GM12864 (cell line): ENCODE measurements around the gene TCP11L2.
"Not testable (repeated sequence)": the region's sequence is repeated elsewhere in the genome, so short reads cannot be mapped to it uniquely, and the experiment has no call there.

ENCODE experiments used
- DNase-seq: peaks from one replicate; pipeline ENCODE4 v3.0.0-alpha.2; 2011; ENCODE audit warnings: low read depth
- H3K4me3 ChIP-seq: 2 replicates; pipeline ENCODE4 v1.5.1; 2011; ENCODE audit warnings: mild to moderate bottlenecking, low read depth, low read length, control low read depth
- TF ChIP-seq, protein P1 (sequence below): IDR thresholded peaks from 2 replicates; pipeline ENCODE4 v1.5.1; 2011; ENCODE audit warnings: low read depth, mild to moderate bottlenecking, moderate library complexity, low read length, control low read depth, inconsistent platforms; ENCODE audit errors: missing control alignments

Gene TCP11L2

DNA sequence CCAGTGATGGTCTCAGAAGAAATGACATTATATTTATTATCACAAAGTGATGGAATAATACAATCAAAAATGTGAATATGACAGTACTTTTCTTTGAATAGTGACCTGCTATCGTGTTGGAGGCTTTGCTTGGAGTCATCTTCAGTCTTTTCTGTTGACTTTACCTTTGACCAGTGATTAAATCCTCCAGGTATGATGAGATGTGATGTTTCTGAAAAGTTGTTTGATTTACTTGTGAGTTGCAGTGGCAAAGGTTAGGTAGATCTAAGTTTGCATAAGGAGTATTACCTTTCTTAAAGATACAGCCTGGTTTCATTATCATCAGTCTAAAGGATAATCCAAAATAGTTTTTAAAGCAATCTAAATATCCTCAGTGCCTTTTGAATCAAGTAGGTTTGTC, 4.6 kb downstream of the TCP11L2 start:
- no peak for DNase-seq
- TF ChIP-seq, protein P1, sequence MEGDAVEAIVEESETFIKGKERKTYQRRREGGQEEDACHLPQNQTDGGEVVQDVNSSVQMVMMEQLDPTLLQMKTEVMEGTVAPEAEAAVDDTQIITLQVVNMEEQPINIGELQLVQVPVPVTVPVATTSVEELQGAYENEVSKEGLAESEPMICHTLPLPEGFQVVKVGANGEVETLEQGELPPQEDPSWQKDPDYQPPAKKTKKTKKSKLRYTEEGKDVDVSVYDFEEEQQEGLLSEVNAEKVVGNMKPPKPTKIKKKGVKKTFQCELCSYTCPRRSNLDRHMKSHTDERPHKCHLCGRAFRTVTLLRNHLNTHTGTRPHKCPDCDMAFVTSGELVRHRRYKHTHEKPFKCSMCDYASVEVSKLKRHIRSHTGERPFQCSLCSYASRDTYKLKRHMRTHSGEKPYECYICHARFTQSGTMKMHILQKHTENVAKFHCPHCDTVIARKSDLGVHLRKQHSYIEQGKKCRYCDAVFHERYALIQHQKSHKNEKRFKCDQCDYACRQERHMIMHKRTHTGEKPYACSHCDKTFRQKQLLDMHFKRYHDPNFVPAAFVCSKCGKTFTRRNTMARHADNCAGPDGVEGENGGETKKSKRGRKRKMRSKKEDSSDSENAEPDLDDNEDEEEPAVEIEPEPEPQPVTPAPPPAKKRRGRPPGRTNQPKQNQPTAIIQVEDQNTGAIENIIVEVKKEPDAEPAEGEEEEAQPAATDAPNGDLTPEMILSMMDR, result no peak

DNA sequence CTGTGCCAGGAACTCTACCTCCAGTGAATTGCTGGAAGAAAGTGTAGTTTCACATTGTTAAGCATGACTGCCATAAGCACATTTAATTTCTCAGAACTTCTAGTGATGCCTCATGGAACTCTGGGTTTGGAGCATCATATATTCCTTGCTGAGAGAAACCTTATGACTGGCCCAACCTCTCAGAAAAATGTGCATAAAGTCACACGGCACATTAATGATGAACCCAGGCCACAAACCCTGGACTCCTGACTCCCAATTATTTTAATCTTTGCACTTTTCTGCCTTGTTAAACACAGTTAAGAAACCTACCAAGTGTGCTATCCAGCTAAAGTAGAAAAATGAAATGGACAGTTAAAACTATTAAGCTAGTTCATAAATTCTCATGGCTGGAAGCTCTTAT, 5.6 kb downstream of the TCP11L2 start:
- no peak overlapping the region for H3K4me3 ChIP-seq
- no peak for DNase-seq
- TF ChIP-seq, protein P1, result no peak

More for the DNA sequence above, 4.6 kb downstream of the TCP11L2 start:
- H3K4me3 ChIP-seq, result no peak overlapping the region

DNA sequence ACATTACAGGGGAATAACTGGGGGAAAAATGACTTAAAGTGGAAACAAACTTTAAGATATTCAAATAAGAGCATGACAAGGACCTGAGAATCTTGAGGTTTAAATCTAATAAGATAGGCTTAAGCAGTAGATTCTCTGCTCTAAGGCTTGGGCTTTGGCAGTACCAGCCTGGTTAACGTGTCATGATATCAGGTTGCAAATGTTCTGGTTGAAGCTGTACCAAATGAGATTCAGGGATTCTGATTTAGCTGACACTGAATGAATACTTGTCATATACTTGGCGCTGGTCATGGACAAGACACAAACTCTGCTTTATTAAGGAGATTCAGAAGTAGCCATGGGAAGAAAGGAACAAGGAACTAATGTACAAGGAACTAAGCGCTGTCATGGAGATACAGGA, 6.1 kb downstream of the TCP11L2 start:
- no peak for DNase-seq
- TF ChIP-seq, protein P1, result no peak
- H3K4me3 ChIP-seq, result no peak overlapping the region

DNA sequence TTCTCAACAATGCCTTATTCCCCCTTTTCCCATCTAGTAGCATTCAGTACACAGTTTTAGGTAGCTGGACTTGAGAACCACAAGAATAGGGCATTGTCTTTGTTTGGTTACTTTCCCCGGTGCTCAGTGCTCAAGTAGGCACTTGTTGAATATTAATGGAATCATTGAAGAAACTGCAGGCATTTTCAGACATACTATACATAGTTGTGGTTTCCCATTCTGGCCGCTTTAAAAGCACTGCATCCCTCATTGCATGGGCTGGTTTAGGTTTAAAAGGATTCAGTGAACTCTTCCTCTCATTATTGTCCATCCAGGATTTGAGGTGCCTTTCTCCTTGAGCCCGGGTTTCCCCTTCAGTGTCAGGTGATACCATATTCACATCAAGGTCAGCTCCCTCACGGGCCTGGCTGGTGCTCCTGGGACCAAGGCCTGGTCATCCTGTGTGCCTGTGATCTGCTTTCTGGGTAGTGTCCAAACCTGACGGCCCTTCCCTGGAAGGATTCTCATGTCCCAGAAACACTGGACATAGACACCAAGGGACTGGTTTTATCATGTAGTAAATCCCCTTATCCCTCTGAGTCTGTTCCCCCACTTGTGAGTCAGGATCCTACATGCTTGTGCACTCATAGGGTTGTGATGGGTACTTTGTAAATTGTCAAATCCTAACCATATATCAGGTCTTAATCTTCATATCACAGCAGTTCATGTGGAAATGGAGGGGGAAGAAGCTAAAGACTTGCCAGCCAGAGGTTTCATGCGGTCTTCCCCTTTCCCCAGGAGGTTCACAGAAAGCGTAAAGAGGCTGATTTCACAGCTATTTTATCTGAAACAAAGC, 7.4 kb downstream of the TCP11L2 start:
- no peak overlapping the region for H3K4me3 ChIP-seq
- DNase-seq, result no peak
- TF ChIP-seq, protein P1, result no peak

DNA sequence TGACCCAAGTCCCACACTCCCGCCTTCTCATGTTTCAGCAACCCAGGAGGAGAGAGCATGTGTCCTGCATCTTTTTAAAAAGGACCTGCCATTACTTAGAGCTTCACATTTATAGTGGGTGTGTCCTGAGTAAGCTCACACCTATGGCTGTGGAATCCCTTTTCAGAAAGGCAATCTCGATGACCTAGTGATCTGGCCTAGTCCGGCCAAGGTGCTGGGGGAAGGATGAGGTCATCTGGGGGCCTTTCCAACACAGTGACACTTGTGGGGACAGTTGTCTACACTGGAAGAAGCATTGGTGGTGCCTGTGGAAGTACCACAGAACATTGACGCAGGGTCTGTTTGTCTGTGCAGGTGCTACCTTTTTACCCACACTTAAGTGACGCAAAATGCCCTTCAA, 8.2 kb downstream of the TCP11L2 start:
- TF ChIP-seq, protein P1, result no peak
- no peak for DNase-seq
- H3K4me3 ChIP-seq, result no peak overlapping the region

DNA sequence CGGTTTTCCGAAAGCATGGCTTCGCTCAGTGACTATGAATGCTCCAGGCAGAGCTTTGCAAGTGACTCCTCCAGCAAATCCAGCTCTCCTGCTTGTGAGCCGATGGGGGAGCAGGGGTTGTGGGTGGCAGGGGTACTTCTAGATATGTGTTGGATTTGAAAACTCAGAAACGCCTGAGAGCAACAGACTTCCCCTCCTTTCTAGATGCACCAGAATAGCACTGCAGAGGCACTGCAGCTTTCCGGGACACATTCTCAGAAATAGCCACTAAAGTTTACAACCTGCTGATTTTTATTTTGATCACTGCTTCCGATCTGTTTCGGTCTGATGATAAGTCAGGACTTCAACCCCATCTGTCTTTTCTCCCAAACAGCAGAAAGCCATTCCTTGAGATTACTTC, 8.6 kb downstream of the TCP11L2 start:
- no peak overlapping the region; the same call in 1 of the 2 replicates for H3K4me3 ChIP-seq

DNA sequence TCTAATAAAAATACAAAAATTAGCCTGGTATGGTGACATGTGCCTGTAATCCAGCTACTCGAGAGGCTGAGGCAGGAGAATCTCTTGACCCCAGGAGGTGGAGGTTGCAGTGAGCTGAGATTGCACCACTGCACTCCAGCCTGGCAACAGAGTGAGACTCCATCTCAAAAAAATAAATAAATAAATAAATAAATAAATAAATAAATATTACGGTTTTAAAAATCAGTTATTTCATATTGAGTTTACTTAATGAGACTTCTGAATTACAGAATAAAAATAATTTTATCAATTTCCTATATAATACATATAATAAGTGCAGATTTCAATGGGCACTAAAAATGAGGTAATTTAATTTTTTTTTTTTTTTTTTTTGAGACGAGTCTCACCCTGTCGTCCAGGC, 10.9 kb downstream of the TCP11L2 start:
- not testable (repeated sequence) for H3K4me3 ChIP-seq, DNase-seq

More for the DNA sequence above, 8.6 kb downstream of the TCP11L2 start:
- TF ChIP-seq, protein P1, result no peak
- no peak for DNase-seq
